ENCODE results near the gene HES4.
"Not testable (repeated sequence)": the region's sequence is repeated elsewhere in the genome, so short reads cannot be mapped to it uniquely, and the experiment has no call there.

HES4 gene

GRCh38 chr1:1017397-1018320, 17.8 kb upstream of the HES4 start:
- not testable (repeated sequence) for DNase-seq

GRCh38 chr1:1014799-1015681, 15.1 kb upstream of the HES4 start:
- DNase-seq: no peak

GRCh38 chr1:1013922-1014648, 14.2 kb upstream of the HES4 start:
- DNase-seq: no peak

GRCh38 chr1:1013105-1013921, 13.4 kb upstream of the HES4 start, which contains the start of gene ISG15:
Gene ISG15 (plus strand): TSS chr1:1013497. CDS start chr1:1013574, 77 bp downstream.
- DNase-seq: peak; percentile 90

- DNase-seq: not testable (repeated sequence)
Observed at GRCh38 chr1:1012736-1013104, 12.8 kb upstream of the HES4 start.

GRCh38 chr1:1011396-1011949, 11.6 kb upstream of the HES4 start:
- DNase-seq: no peak

GRCh38 chr1:1010131-1010530, 10.2 kb upstream of the HES4 start:
- DNase-seq: not testable (repeated sequence)

- DNase-seq: no peak
Observed at GRCh38 chr1:1006305-1007159, 6.6 kb upstream of the HES4 start.

- no peak for DNase-seq
Observed at GRCh38 chr1:1005774-1006304, 5.9 kb upstream of the HES4 start.

GRCh38 chr1:1004780-1005697, 5.1 kb upstream of the HES4 start:
- no peak for DNase-seq

GRCh38 chr1:1004420-1004779, 4.5 kb upstream of the HES4 start:
- DNase-seq: no peak

GRCh38 chr1:1003618-1004419, 3.9 kb upstream of the HES4 start:
- DNase-seq: no peak

- DNase-seq: no peak
Observed at GRCh38 chr1:1001057-1001783, 1.3 kb upstream of the HES4 start.

GRCh38 chr1:1000357-1001056, 610 bp upstream of the HES4 start:
- DNase-seq: peak; percentile 84

GRCh38 chr1:998995-999724, 737 bp downstream of the HES4 start:
- DNase-seq: peak; percentile 33

- DNase-seq: no peak
Observed at GRCh38 chr1:998745-998994, 1.2 kb downstream of the HES4 start.
